Glutamatergic neuron (in vitro differentiated cells): ENCODE measurements around the gene WNT4. TPM values are rescaled to one million over a fixed set of nuclear protein-coding genes. Genes with fewer than 3 reads are reported as not detected.

Experiments used
- DNase-seq: peaks from one replicate; pipeline ENCODE4 v3.0.0; 2022
- H3K27ac Mint-ChIP-seq: one replicate; pipeline ENCODE4 v1.8.0; 2020; ENCODE audit warnings: mild to moderate bottlenecking, mixed read lengths, inconsistent platforms; ENCODE audit not compliant: unreplicated experiment
- H3K27me3 Mint-ChIP-seq: one replicate; pipeline ENCODE4 v1.8.0; 2020; ENCODE audit warnings: mild to moderate bottlenecking, moderate library complexity, mixed read lengths, inconsistent platforms; ENCODE audit not compliant: unreplicated experiment
- H3K36me3 Mint-ChIP-seq: one replicate; pipeline ENCODE4 v1.8.0; 2020; ENCODE audit warnings: mild to moderate bottlenecking, mixed read lengths, inconsistent platforms; ENCODE audit not compliant: unreplicated experiment
- H3K4me1 Mint-ChIP-seq: one replicate; pipeline ENCODE4 v1.8.0; 2020; ENCODE audit warnings: mild to moderate bottlenecking, low read depth, mixed read lengths, inconsistent platforms; ENCODE audit not compliant: unreplicated experiment
- H3K4me3 Mint-ChIP-seq: one replicate; pipeline ENCODE4 v1.8.0; 2020; ENCODE audit warnings: mild to moderate bottlenecking, mixed read lengths, inconsistent platforms; ENCODE audit not compliant: unreplicated experiment
- H3K9me3 Mint-ChIP-seq: one replicate; pipeline ENCODE4 v1.8.0; 2020; ENCODE audit warnings: mild to moderate bottlenecking, moderate library complexity, mixed read lengths, inconsistent platforms; ENCODE audit not compliant: unreplicated experiment
- CTCF ChIP-seq: fragments of 200-600 bp; sonication (generic); IDR thresholded peaks from one replicate; pipeline ENCODE4 v1.5.0; 2021; ENCODE audit not compliant: partially characterized antibody, unreplicated experiment
- total RNA-seq: library from RNA; stranded (reverse); fragmentation: NEBNext Ultra II Directional; extraction: Animal tissue kit (Norgen Biotek cat#: 25700); gene quantifications from one replicate; pipeline ENCODE4 v1.2.1, GENCODE V29; 2021; ENCODE audit not compliant: unreplicated experiment

WNT4 gene
- total RNA-seq, 1 donor from 2014 or later: not detected

GRCh38 chr1:22123071-22123390 lies 19.9 kb downstream of the WNT4 start:
- Mint-ChIP-seq H3K27ac (no peak overlapping the region), H3K4me1 (peaks cover 12% of the 10 kb centered on the region), H3K9me3 (peaks cover 4% of the 10 kb centered on the region), H3K4me3 (no peak overlapping the region), H3K27me3 (peaks cover 5% of the 10 kb centered on the region), H3K36me3 (no peaks in the 10 kb centered on the region)
- no peak for DNase-seq
- TF ChIP-seq CTCF: no peak

- no peaks in the 10 kb centered on the region for H3K36me3 Mint-ChIP-seq
- H3K4me3 Mint-ChIP-seq: no peak overlapping the region
- no peak overlapping the region for H3K27ac Mint-ChIP-seq
- TF ChIP-seq CTCF: no peak
- H3K27me3 Mint-ChIP-seq: peaks cover 5% of the 10 kb centered on the region
- peaks cover 4% of the 10 kb centered on the region for H3K9me3 Mint-ChIP-seq
- peaks cover 12% of the 10 kb centered on the region for H3K4me1 Mint-ChIP-seq
- no peak for DNase-seq
Measured at GRCh38 chr1:22122273-22123070, 20.4 kb downstream of the WNT4 start.

DNA sequence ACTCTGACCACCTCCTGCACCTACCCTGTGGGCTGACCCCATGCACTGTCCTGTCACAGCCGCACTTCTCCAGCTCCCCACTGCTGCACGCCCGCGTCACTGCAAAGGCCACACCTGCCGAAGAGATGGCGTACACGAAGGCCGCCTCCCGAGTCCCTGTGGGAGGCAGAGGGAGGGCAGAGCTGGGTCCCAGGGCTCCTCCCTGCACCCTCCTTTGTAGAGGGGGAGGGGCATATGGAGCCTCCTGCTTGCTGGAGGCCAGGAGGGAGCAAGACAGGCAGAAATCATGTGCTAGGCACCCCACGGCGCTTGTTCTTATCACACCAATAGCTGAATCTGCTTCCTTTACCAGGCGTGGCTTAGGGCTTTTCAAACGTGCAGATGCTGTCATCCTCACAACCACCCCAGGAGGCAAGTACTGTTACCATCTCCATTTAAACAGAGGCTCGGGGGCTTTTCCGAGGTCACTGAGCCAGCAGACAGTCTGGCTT lies 21.4 kb downstream of the WNT4 start:
- peaks cover 7% of the 10 kb centered on the region for H3K27me3 Mint-ChIP-seq
- no peak overlapping the region for H3K4me3 Mint-ChIP-seq
- peaks cover 13% of the 10 kb centered on the region for H3K4me1 Mint-ChIP-seq
- H3K27ac Mint-ChIP-seq: peak overlapping the region; percentile 33
- H3K36me3 Mint-ChIP-seq: no peaks in the 10 kb centered on the region
- DNase-seq: no peak
- H3K9me3 Mint-ChIP-seq: peaks cover 3% of the 10 kb centered on the region
- no peak for TF ChIP-seq CTCF

GRCh38 chr1:22120469-22120790 lies 22.5 kb downstream of the WNT4 start:
- H3K4me3 Mint-ChIP-seq: no peak overlapping the region
- TF ChIP-seq CTCF: no peak
- H3K27ac Mint-ChIP-seq: no peak overlapping the region
- no peak for DNase-seq
- no peaks in the 10 kb centered on the region for H3K36me3 Mint-ChIP-seq
- H3K9me3 Mint-ChIP-seq: peaks cover 3% of the 10 kb centered on the region
- peaks cover 9% of the 10 kb centered on the region for H3K4me1 Mint-ChIP-seq
- peaks cover 7% of the 10 kb centered on the region for H3K27me3 Mint-ChIP-seq

DNA sequence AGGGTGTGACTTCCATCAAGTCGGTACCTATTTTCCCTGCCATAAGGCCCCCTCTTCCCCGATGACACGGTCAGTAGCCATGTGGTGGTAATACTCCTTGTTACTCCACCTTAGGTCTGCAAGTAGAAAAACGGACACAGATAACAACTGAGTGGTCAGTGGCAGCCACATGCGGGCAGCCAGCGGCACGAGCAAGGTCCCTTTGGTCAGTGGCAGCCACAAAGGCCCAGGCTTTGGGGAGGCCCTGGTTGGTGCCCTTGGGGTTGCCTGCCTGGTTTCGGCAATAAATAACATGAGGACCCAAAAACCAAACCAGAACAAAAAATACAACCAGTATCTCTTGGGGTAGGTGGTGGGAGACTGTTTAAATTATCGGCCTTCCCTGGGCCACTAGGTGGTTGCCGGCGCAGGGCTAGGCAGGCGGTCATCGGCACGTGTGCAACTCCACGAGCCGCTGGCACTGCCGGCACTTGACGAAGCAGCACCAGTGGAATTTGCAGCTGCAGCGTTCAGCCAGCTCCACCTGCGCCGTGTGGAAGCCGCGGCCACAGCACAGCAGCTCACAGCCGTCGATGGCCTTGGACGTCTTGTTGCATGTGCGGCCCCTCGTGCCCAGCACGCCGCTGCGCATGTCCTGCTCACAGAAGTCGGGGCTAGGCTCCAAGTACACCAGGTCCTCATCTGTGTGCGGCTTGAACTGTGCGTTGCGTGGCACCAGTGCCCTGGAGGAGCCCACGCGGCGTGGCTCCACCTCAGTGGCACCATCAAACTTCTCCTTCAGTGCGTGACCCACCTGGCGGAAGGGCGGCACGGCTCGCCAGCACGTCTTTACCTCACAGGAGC lies 23.1 kb downstream of the WNT4 start:
- Mint-ChIP-seq H3K4me3 (no peak overlapping the region), H3K9me3 (peaks cover 3% of the 10 kb centered on the region), H3K4me1 (peaks cover 12% of the 10 kb centered on the region), H3K27ac (no peak overlapping the region), H3K27me3 (peaks cover 7% of the 10 kb centered on the region), H3K36me3 (no peaks in the 10 kb centered on the region)
- no peak for TF ChIP-seq CTCF
- no peak for DNase-seq
